B cell (primary cell): Measurements from ENCODE around the gene EHBP1. TPM values are rescaled to one million over a fixed set of nuclear protein-coding genes. Genes with fewer than 3 reads are reported as not detected.

Experiments used
- ATAC-seq: fragments of 200-7000 bp; cut with Tn5 transposase; one replicate; pipeline ENCODE4 v1.10.0; 2021; ENCODE audit warnings: low read depth, mild to moderate bottlenecking, moderate number of reproducible peaks, moderate library complexity
- CTCF ChIA-PET: fragments of 350-600 bp; sonication (Branson Sonifier 250); formaldehyde crosslinking; loops from one replicate; lab custom pipeline; 2021; ENCODE audit warnings: antibody characterized with exemption, inconsistent platforms; lab: Charles Lee
- POLR2A ChIA-PET: fragments of 350-600 bp; sonication (Branson Sonifier 250); formaldehyde crosslinking; loops from one replicate; lab custom pipeline; 2021; ENCODE audit warnings: antibody characterized with exemption; lab: Charles Lee
- DNase-seq: peaks from one replicate; pipeline ENCODE4 v3.0.0; 2013
- H2AFZ ChIP-seq: 2 replicates; pipeline ENCODE4 v1.6.1; 2012; ENCODE audit warnings: mild to moderate bottlenecking, low read depth, low read length; ENCODE audit not compliant: insufficient read depth, poor library complexity, severe bottlenecking
- H3K27ac ChIP-seq, 2 donors: 1 replicate in 1 of 2; 2 replicates in 1 of 2; pipeline ENCODE4 v1.5.1; 2012 to 2013; ENCODE audit warnings: low read length in 2 of 2, mild to moderate bottlenecking in 2 of 2, moderate library complexity in 1 of 2
- H3K27me3 ChIP-seq, 4 experiments: fragments of 200-600 bp in 1 of 4; sonication (generic) in 1 of 4; replicated peaks in 1 of 4; 1 replicate in 2 of 4; 2 replicates in 2 of 4; pipeline versions ENCODE4 v1.6.1 to v1.7.0; 2013 to 2016; ENCODE audit warnings: low read length in 3 of 4, mild to moderate bottlenecking in 2 of 4, mixed read lengths in 1 of 4, moderate library complexity in 1 of 4; ENCODE audit not compliant: insufficient read depth in 4 of 4, control insufficient read depth in 3 of 4; ENCODE audit errors: control extremely low read depth in 1 of 4
- H3K36me3 ChIP-seq, 2 experiments: replicated peaks in 1 of 2; 1 replicate in 1 of 2; 2 replicates in 1 of 2; pipeline versions ENCODE4 v1.6.1 to v1.7.1; 2013; ENCODE audit warnings: low read length in 1 of 2; ENCODE audit not compliant: insufficient read depth in 2 of 2, control insufficient read depth in 1 of 2; ENCODE audit errors: control extremely low read depth in 1 of 2, extremely low read depth in 1 of 2
- H3K4me1 ChIP-seq, 2 donors: fragments of 200-600 bp in 1 of 2; sonication (generic) in 1 of 2; 1 replicate in 1 of 2; 2 replicates in 1 of 2; pipeline versions ENCODE4 v1.5.1 to v1.6.1; 2013 to 2017; ENCODE audit warnings: low read length in 2 of 2; ENCODE audit not compliant: control insufficient read depth in 2 of 2, insufficient read depth in 2 of 2
- H3K4me2 ChIP-seq: replicated peaks from 2 replicates; pipeline ENCODE3; 2012; ENCODE audit warnings: mild to moderate bottlenecking, low read depth, low read length; ENCODE audit not compliant: poor library complexity, severe bottlenecking
- H3K4me3 ChIP-seq, 5 experiments: fragments of 200-600 bp in 1 of 5; sonication (generic) in 1 of 5; 1 replicate in 3 of 5; 2 replicates in 2 of 5; pipeline versions ENCODE4 v1.5.1 to v1.7.0; 2011 to 2016; ENCODE audit warnings: low read length in 4 of 5, mild to moderate bottlenecking in 4 of 5, low read depth in 2 of 5, control low read depth in 1 of 5, moderate library complexity in 1 of 5; ENCODE audit not compliant: insufficient read depth in 1 of 5; ENCODE audit errors: control extremely low read depth in 1 of 5, extremely low read depth in 1 of 5
- H3K79me2 ChIP-seq: fragments of 200-600 bp; sonication (generic); one replicate; pipeline ENCODE4 v1.6.0; 2016; ENCODE audit warnings: low read length; ENCODE audit not compliant: control insufficient read depth, insufficient read depth
- H3K9ac ChIP-seq: fragments of 200-600 bp; sonication (generic); 2 replicates; pipeline ENCODE4 v1.6.1; 2017; ENCODE audit warnings: mild to moderate bottlenecking, low read length, moderate library complexity
- H3K9me3 ChIP-seq, 3 donors: one replicate each; pipeline versions ENCODE4 v1.6.1 to v1.7.1; 2013; ENCODE audit warnings: low read length in 2 of 3; ENCODE audit not compliant: control insufficient read depth in 2 of 3, insufficient read depth in 1 of 3; ENCODE audit errors: control extremely low read depth in 1 of 3
- H4K20me1 ChIP-seq: 2 replicates; pipeline ENCODE4 v1.6.0; 2012; ENCODE audit warnings: mild to moderate bottlenecking, low read length; ENCODE audit not compliant: insufficient read depth, control insufficient read depth, poor library complexity, severe bottlenecking
- H3K27ac Mint-ChIP-seq: one replicate; pipeline ENCODE4 v1.8.0; 2021; ENCODE audit warnings: mixed read lengths
- H3K27me3 Mint-ChIP-seq: one replicate; pipeline ENCODE4 v1.8.0; 2021; ENCODE audit warnings: mixed read lengths
- H3K4me1 Mint-ChIP-seq: one replicate; pipeline ENCODE4 v1.8.0; 2021; ENCODE audit warnings: mixed read lengths
- H3K4me3 Mint-ChIP-seq: one replicate; pipeline ENCODE4 v1.8.0; 2021; ENCODE audit warnings: mixed read lengths
- H3K9me3 Mint-ChIP-seq: one replicate; pipeline ENCODE4 v1.8.0; 2022; ENCODE audit warnings: mixed read lengths; ENCODE audit not compliant: insufficient read depth
- CTCF ChIP-seq: fragments of 200-600 bp; IDR thresholded peaks from one replicate; pipeline ENCODE4 v1.8.0; 2022; ENCODE audit warnings: antibody characterized with exemption, mild to moderate bottlenecking
- EZH2 ChIP-seq: IDR thresholded peaks from 2 replicates; pipeline ENCODE4 v1.6.1; 2012; ENCODE audit warnings: borderline replicate concordance, low read depth, mild to moderate bottlenecking, moderate library complexity, low read length; ENCODE audit not compliant: insufficient read depth, poor library complexity, severe bottlenecking
- WGBS: methylation state at CpG from one replicate; pipeline ENCODE4 v1.1.5; 2013; ENCODE audit warnings: missing lambda C conversion rate; ENCODE audit not compliant: insufficient coverage; 5-methylcytosine and 5-hydroxymethylcytosine counted together
- intact Hi-C: fragments of 100-400 bp; cut with micrococcal nuclease; formaldehyde crosslinking; loops from one replicate; pipeline ENCODE4 v1.10.0; 2022
- polyA plus RNA-seq: library from polyadenylated mRNA; depleted of rRNA; stranded (reverse); fragments of >200 nt; gene quantifications from 2 replicates; pipeline ENCODE4 v1.2.3, GENCODE V29; 2012
- total RNA-seq, 2 donors: library from RNA; stranded (reverse); fragments of 120-200 nt in 1 of 2; gene quantifications; 1 replicate in 1 of 2; 2 replicates in 1 of 2; pipeline versions ENCODE4 v1.2.3 to v1.2.4, GENCODE V29; 2013 to 2022

Gene EHBP1
- total and polyA plus RNA-seq, 2 donors (not counting 1 experiment from before 2014, with no cell fraction given), result 8.8 to 34.7 TPM

- H4K20me1 ChIP-seq, result peaks cover 10% of the 10 kb centered on the region
- ChIA-PET CTCF (no interaction called here), POLR2A (no interaction called here)
- 6% methylated on average over 11 of the region's 39 CpGs for WGBS
- peaks cover 73 to 75% of the 10 kb centered on the region in 2 donors for H3K4me1 ChIP-seq
- no peak for TF ChIP-seq CTCF
- TF ChIP-seq EZH2, result peak; percentile 90
- peak overlapping the region in 4 of 5 experiments; percentile 31 to 57 (median 50) for H3K4me3 ChIP-seq
- H3K4me2 ChIP-seq, result peak overlapping the region; percentile 84
- peaks cover 1 to 94% (median 82%) of the 10 kb centered on the region in 4 experiments for H3K27me3 ChIP-seq
- intact Hi-C loops, result loop anchor here (5.0 kb wide), 1 partner anchor 538 kb away; the partner anchor contains the start of genes MDH1 and WDPCP
- Mint-ChIP-seq H3K4me3 (peak overlapping the region; percentile 85), H3K27me3 (peaks cover 83% of the 10 kb centered on the region), H3K9me3 (no peaks in the 10 kb centered on the region), H3K27ac (no peak overlapping the region), H3K4me1 (peaks cover 60% of the 10 kb centered on the region)
- DNase-seq (peak; percentile 57), ATAC-seq (no peak)
- H3K9ac ChIP-seq, result peak overlapping the region; percentile 58
- H3K9me3 ChIP-seq, result peaks cover 0 to 66% (median 2%) of the 10 kb centered on the region in 3 donors
- no peaks in the 10 kb centered on the region for H3K79me2 ChIP-seq
- no peak overlapping the region for H3K27ac ChIP-seq
- H3K36me3 ChIP-seq, result no peaks in the 10 kb centered on the region
- peak overlapping the region; percentile 62 for H2AFZ ChIP-seq
These were observed 343.9 kb downstream of the EHBP1 start for GRCh38 chr2:63049211-63049969.

DNA sequence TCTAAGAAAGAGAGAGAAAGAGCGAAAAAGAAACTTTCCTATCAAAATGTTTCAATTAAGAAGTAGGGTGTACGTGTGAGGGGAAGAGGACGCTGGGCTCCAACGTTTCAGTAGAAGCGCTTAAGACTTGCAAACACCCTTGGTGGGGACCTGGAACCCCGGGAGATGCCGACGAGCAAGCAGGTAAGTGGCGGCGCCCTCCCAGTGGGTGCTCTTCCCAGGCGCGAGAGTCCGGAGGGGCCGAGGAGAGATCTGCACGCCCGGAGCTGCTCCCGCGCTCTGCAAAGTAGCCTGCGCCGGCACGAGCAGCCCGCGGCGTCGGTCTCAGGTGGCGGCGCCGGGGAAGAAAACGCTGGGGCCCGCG, 344.4 kb downstream of the EHBP1 start:
- Histone ChIP-seq H3K4me2 (peak overlapping the region; percentile 84), H2AFZ (peak overlapping the region; percentile 62), H3K27me3 (peaks cover 1 to 94% (median 84%) of the 10 kb centered on the region in 4 experiments), H3K36me3 (no peaks in the 10 kb centered on the region), H3K4me3 (peak overlapping the region in 4 of 5 experiments; percentile 31 to 57 (median 50)), H3K79me2 (no peaks in the 10 kb centered on the region), H3K4me1 (peaks cover 79 to 80% of the 10 kb centered on the region in 2 donors), H3K9ac (peak overlapping the region; percentile 58), H4K20me1 (peaks cover 10% of the 10 kb centered on the region), H3K9me3 (peaks cover 0 to 66% (median 5%) of the 10 kb centered on the region in 3 donors), H3K27ac (no peak overlapping the region)
- H3K9me3 Mint-ChIP-seq, result no peaks in the 10 kb centered on the region
- ChIA-PET CTCF (no interaction called here), POLR2A (no interaction called here)
- ATAC-seq (peak; percentile 19), DNase-seq (peak; percentile 63)
- under 1% methylated on average over 30 of the region's 31 CpGs for WGBS
- peaks cover 65% of the 10 kb centered on the region for H3K4me1 Mint-ChIP-seq
- intact Hi-C loops, result loop anchor here (5.0 kb wide), 2 partner anchors 343 to 537 kb away; partner anchors contain the start of genes EHBP1, MDH1 and WDPCP
- peak overlapping the region; percentile 85 for H3K4me3 Mint-ChIP-seq
- no peak overlapping the region for H3K27ac Mint-ChIP-seq
- TF ChIP-seq CTCF, result no peak
- no peak for TF ChIP-seq EZH2
- H3K27me3 Mint-ChIP-seq, result peaks cover 83% of the 10 kb centered on the region
